GM12878 (cell line): ENCODE results near the gene HIRIP3. TPM values are rescaled to one million over a fixed set of nuclear protein-coding genes. Genes with fewer than 3 reads are reported as not detected.
A peak's percentile ranks its signal among the peaks of the same experiment; 100 is the strongest.

Experiments
- ATAC-seq: fragments of 200-7000 bp; cut with Tn5 transposase; 3 replicates; pipeline ENCODE4 v1.9.1; 2020; ENCODE audit warnings: mild to moderate bottlenecking, moderate library complexity
- BruUV-seq: library from RNA; stranded (reverse); fragments of 400-500 nt; replicated peaks from 2 replicates; lab custom pipeline; 2021; lab: Mats Ljungman, UMichigan
- CTCF ChIA-PET: fragments of 300-600 bp; sonication (Branson Sonifier 250); formaldehyde crosslinking; extraction: SDS; loops from one replicate; lab custom pipeline; 2021; ENCODE audit warnings: inconsistent platforms; lab: Yijun Ruan, JAX
- POLR2A ChIA-PET: fragments of 350-600 bp; formaldehyde crosslinking; extraction: SDS; loops from one replicate; lab custom pipeline; 2021; ENCODE audit warnings: inconsistent platforms; lab: Charles Lee
- RAD21 ChIA-PET: fragments of 300-600 bp; sonication (Branson Sonifier 250); formaldehyde crosslinking; loops from one replicate; lab custom pipeline; 2023; ENCODE audit warnings: antibody characterized with exemption; ENCODE audit not compliant: unreplicated experiment; lab: Charles Lee
- SMC1A ChIA-PET: fragments of 300-600 bp; sonication (Branson Sonifier 250); formaldehyde crosslinking; loops from one replicate; lab custom pipeline; 2023; ENCODE audit not compliant: unreplicated experiment, uncharacterized antibody; lab: Charles Lee
- DNase-seq: peaks from one replicate; pipeline ENCODE4 v3.0.0-alpha.2; 2011; ENCODE audit warnings: low read depth, low spot score
- FAIRE-seq: peaks from 3 replicates; lab custom pipeline; 2011; peaks lifted over from hg19 to GRCh38; lab: Jason Lieb, UNC
- H2AFZ ChIP-seq: 2 replicates; pipeline ENCODE4 v1.6.0; 2011; ENCODE audit warnings: low read depth, low read length, control low read depth; ENCODE audit not compliant: control insufficient read depth
- H3K27ac ChIP-seq: 2 replicates; pipeline ENCODE4 v1.5.1; 2011; ENCODE audit warnings: control low read depth; ENCODE audit not compliant: control insufficient read depth, insufficient read depth
- H3K27me3 ChIP-seq, 2 experiments: replicated peaks in 1 of 2; 2 replicates each; pipeline versions ENCODE4 v1.6.0 to v1.6.1; 2011; ENCODE audit warnings: low read length in 1 of 2; ENCODE audit not compliant: control insufficient read depth in 2 of 2, insufficient read depth in 2 of 2
- H3K36me3 ChIP-seq, 2 experiments: 2 replicates each; pipeline ENCODE4 v1.5.1; 2011; ENCODE audit warnings: low read length in 1 of 2; ENCODE audit not compliant: control insufficient read depth in 2 of 2, insufficient read depth in 2 of 2
- H3K4me1 ChIP-seq: 2 replicates; pipeline ENCODE4 v1.6.1; 2011; ENCODE audit warnings: mild to moderate bottlenecking, low read length, moderate library complexity, mixed read lengths; ENCODE audit not compliant: control insufficient read depth, insufficient read depth
- H3K4me2 ChIP-seq: 2 replicates; pipeline ENCODE4 v1.6.0; 2011; ENCODE audit warnings: control low read depth; ENCODE audit not compliant: control insufficient read depth, insufficient read depth
- H3K4me3 ChIP-seq: fragments of 200-600 bp; sonication (generic); 2 replicates; pipeline ENCODE4 v1.5.1; 2016
- H3K79me2 ChIP-seq: 2 replicates; pipeline ENCODE4 v1.6.0; 2011; ENCODE audit warnings: low read length; ENCODE audit not compliant: control insufficient read depth, insufficient read depth
- H3K9ac ChIP-seq: 2 replicates; pipeline ENCODE4 v1.8.0; 2011; ENCODE audit warnings: low read length, control low read depth, mixed read lengths; ENCODE audit not compliant: control insufficient read depth, insufficient read depth
- H3K9me3 ChIP-seq: replicated peaks from 3 replicates; pipeline ENCODE4 v1.5.1; 2011; ENCODE audit warnings: mild to moderate bottlenecking, low read length; ENCODE audit not compliant: control insufficient read depth, insufficient read depth
- H4K20me1 ChIP-seq: 2 replicates; pipeline ENCODE4 v1.6.0; 2011; ENCODE audit not compliant: control insufficient read depth, insufficient read depth
- ATF3 ChIP-seq: IDR thresholded peaks from 2 replicates; pipeline ENCODE4 v1.6.1; 2011; ENCODE audit warnings: low read depth, mild to moderate bottlenecking, low read length, moderate library complexity, borderline replicate concordance; ENCODE audit errors: extremely low read depth
- CEBPB ChIP-seq, 2 experiments: fragments of 150-350 bp in 1 of 2; IDR thresholded peaks; 2 replicates each; pipeline ENCODE4 v1.6.1; 2012 to 2014; ENCODE audit warnings: low read depth in 2 of 2, low read length in 2 of 2, borderline replicate concordance in 1 of 2, inconsistent platforms in 1 of 2
- CHD2 ChIP-seq: IDR thresholded peaks from 2 replicates; pipeline ENCODE4 v1.6.1; 2011; ENCODE audit warnings: low read depth, low read length, improper control_type of control experiment, borderline replicate concordance
- CREB1 ChIP-seq: IDR thresholded peaks from 2 replicates; pipeline ENCODE4 v1.6.1; 2012; ENCODE audit warnings: low read depth, mild to moderate bottlenecking, inconsistent platforms
- HDAC6 ChIP-seq: fragments of 200-600 bp; sonication (generic); IDR thresholded peaks from one replicate; pipeline ENCODE4 v1.8.0; 2017; ENCODE audit warnings: antibody characterized with exemption; ENCODE audit not compliant: unreplicated experiment
- MAX ChIP-seq: IDR thresholded peaks from 2 replicates; pipeline ENCODE4 v1.6.1; 2012; ENCODE audit warnings: low read depth, low read length, improper control_type of control experiment
- NR2C1 ChIP-seq: fragments of 450-650 bp; IDR thresholded peaks from 2 replicates; pipeline ENCODE4 v1.6.1; 2017; ENCODE audit warnings: antibody characterized with exemption, mild to moderate bottlenecking, moderate library complexity
- PBX3 ChIP-seq: IDR thresholded peaks from 2 replicates; pipeline ENCODE4 v1.6.1; 2011; ENCODE audit warnings: mild to moderate bottlenecking, low read depth, low read length, moderate library complexity; ENCODE audit not compliant: insufficient replicate concordance
- PRDM15 ChIP-seq: fragments of 450-650 bp; formaldehyde crosslinking; IDR thresholded peaks from 2 replicates; pipeline ENCODE4 v1.4.0; 2020; ENCODE audit warnings: mild to moderate bottlenecking, moderate library complexity
- TAF1 ChIP-seq: IDR thresholded peaks from 2 replicates; pipeline ENCODE4 v1.6.1; 2011; ENCODE audit warnings: mild to moderate bottlenecking, low read depth, low read length, borderline replicate concordance
- USF1 ChIP-seq: IDR thresholded peaks from 2 replicates; pipeline ENCODE4 v1.6.1; 2011; ENCODE audit warnings: borderline replicate concordance, low read depth, mild to moderate bottlenecking, moderate library complexity, mixed read lengths, low read length; ENCODE audit not compliant: insufficient read depth; ENCODE audit errors: extremely low read length
- WGBS: methylation state at CpG from one replicate; pipeline ENCODE4 v1.1.6; 2016; ENCODE audit warnings: low lambda C conversion rate; ENCODE audit not compliant: insufficient replicate concordance, insufficient coverage; ENCODE audit errors: missing lambda C conversion rate; 5-methylcytosine and 5-hydroxymethylcytosine counted together
- in situ Hi-C: fragments of 300-500 bp; cut with MboI; formaldehyde crosslinking; loops from 9 replicates; pipeline ENCODE4 v1.14.3; 2018; ENCODE audit warnings: mixed read lengths
- intact Hi-C: fragments of 100-400 bp; cut with micrococcal nuclease; formaldehyde crosslinking; loops from one replicate; pipeline ENCODE4 v1.14.2; 2022; ENCODE audit not compliant: unreplicated experiment
- polyA plus RNA-seq, 11 experiments: library from polyadenylated mRNA; depleted of rRNA in 4 of 11; unstranded in 6 of 11; stranded (reverse) in 5 of 11; fragments of >200 nt; fragmentation: Nextera tagmentation in 4 of 11; fragmentation: Illumina TruSeq in 1 of 11; extraction: Ambion mirVana in 4 of 11; extraction: Trizol in 1 of 11; gene quantifications; 1 replicate in 1 of 11; 2 replicates in 10 of 11; pipeline versions ENCODE4 v1.2.1 to v1.2.3, GENCODE V29; 2011 to 2016; ENCODE audit warnings: inconsistent platforms in 2 of 11, missing spikeins in 2 of 11, low read depth in 1 of 11
- total RNA-seq, 4 experiments: library from RNA; depleted of rRNA in 3 of 4; stranded (reverse); fragments of >200 nt in 3 of 4; fragmentation: Illumina TruSeq in 1 of 4; extraction: Trizol in 1 of 4; gene quantifications; 2 replicates each; pipeline versions ENCODE4 v1.2.1 to v1.2.3, GENCODE V29; 2013 to 2021

The HIRIP3 gene
- total and polyA plus RNA-seq, 10 of the 15 experiments (the other 5 are each of a cell fraction or from before 2014, with no cell fraction given) = 4.1 to 43.5 (median 23.9) TPM

- no peak for TF ChIP-seq MAX
- no peak for TF ChIP-seq CEBPB (IDR thresholded peaks at IDR 0.05; ENCODE audit: borderline replicate concordance in 1 of 2, low read depth in 2 of 2, low read length in 2 of 2)
- TF ChIP-seq NR2C1 = no peak
- TF ChIP-seq TAF1 = no peak
- no peak for TF ChIP-seq PBX3
- TF ChIP-seq ATF3 = no peak
These were observed 27.2 kb downstream of the HIRIP3 start (continued) for GRCh38 chr16:29968205-29968604.

GRCh38 chr16:29963021-29963743, 32.2 kb downstream of the HIRIP3 start:
- H3K9ac ChIP-seq = peak overlapping the region; percentile 86; the same call in 1 of the 2 replicates
- in situ Hi-C loops (no loop called here), intact Hi-C loops (loop anchor here (5.0 kb wide), 1 partner anchor 36 kb away; the partner anchor contains the start of gene KCTD13)
- SMC1A ChIA-PET = interaction anchor here (0.9 to 2.7 kb wide), 6 partner anchors 10 to 86 kb away, joined by 3 to 20 read pairs (median 3); partner anchors contain the start of genes ASPHD1, HIRIP3 and TAOK2
- H3K4me1 ChIP-seq = peaks cover 2% of the 10 kb centered on the region; the same call in 1 of the 2 replicates
- CTCF ChIA-PET = interaction anchor here (1.4 to 3.3 kb wide), 3 partner anchors 10 to 32 kb away, joined by 4 to 21 read pairs (median 14); partner anchors contain the start of genes HIRIP3, INO80E and TAOK2
- H2AFZ ChIP-seq = no peak overlapping the region; the same call in 1 of the 2 replicates
- BruUV-seq = no TSS peak
- H3K4me3 ChIP-seq = peak overlapping the region; percentile 82
- 98% methylated on average over 13 of the region's 14 CpGs for WGBS
- no peak overlapping the region; the same call in 1 of the 2 replicates for H3K27ac ChIP-seq
- ATAC-seq (no peak), DNase-seq (no peak), FAIRE-seq (no peak)
- RAD21 ChIA-PET = interaction anchor here (1.2 to 3.8 kb wide), 2 partner anchors 10 to 69 kb away, joined by 3 to 19 read pairs; partner anchors contain the start of gene TAOK2
- H3K79me2 ChIP-seq = peaks cover 4% of the 10 kb centered on the region; the same call in 1 of the 2 replicates
- no peaks in the 10 kb centered on the region for H4K20me1 ChIP-seq
- H3K36me3 ChIP-seq = no peaks in the 10 kb centered on the region; a peak in 2 of 4 replicates
- no peaks in the 10 kb centered on the region for H3K9me3 ChIP-seq
- POLR2A ChIA-PET = interaction anchor here (1.2 to 3.4 kb wide), 3 partner anchors 11 to 37 kb away, joined by 3 to 53 read pairs (median 13); partner anchors contain the start of genes KCTD13 and TAOK2
- H3K4me2 ChIP-seq = peak overlapping the region; percentile 98
- no peaks in the 10 kb centered on the region for H3K27me3 ChIP-seq
- TF ChIP-seq CHD2 = no peak
- no peak for TF ChIP-seq USF1
- TF ChIP-seq HDAC6 = no peak
- TF ChIP-seq PRDM15 (CRISPR knock-in tag) = no peak
- no peak for TF ChIP-seq CREB1
